ENCODE measurements around the gene SP1.

- TF ChIP-seq CTCF (IDR thresholded peaks at IDR 0.05) (no peak), POLR2A (IDR thresholded peaks at IDR 0.05) (no peak)
These were observed 74.7 kb downstream of the SP1 start for GRCh38 chr12:53454707-53455106.
